HepG2 (cell line): ENCODE data around the gene SDK1. TPM values are rescaled to one million over a fixed set of nuclear protein-coding genes. Genes with fewer than 3 reads are reported as not detected.

ENCODE experiments used
- ATAC-seq: fragments of 200-7000 bp; cut with Tn5 transposase; 3 replicates; pipeline ENCODE4 v1.9.1; 2020; ENCODE audit warnings: mild to moderate bottlenecking, moderate library complexity
- BruUV-seq: library from RNA; stranded (reverse); fragments of 400-500 nt; replicated peaks from 2 replicates; lab custom pipeline; 2021; lab: Mats Ljungman, UMichigan
- CTCF ChIA-PET: fragments of 300-600 bp; formaldehyde crosslinking; extraction: SDS; loops from one replicate; lab custom pipeline; 2021; ENCODE audit warnings: low total read pairs, inconsistent platforms, low intra/inter-chr PET ratio; lab: Yijun Ruan, JAX
- POLR2A ChIA-PET: fragments of 350-600 bp; sonication (Branson Sonifier 250); formaldehyde crosslinking; loops from one replicate; lab custom pipeline; 2020; ENCODE audit warnings: antibody characterized with exemption, inconsistent platforms; lab: Yijun Ruan, JAX
- DNase-seq: peaks from one replicate; pipeline ENCODE4 v3.0.0-alpha.2; 2015; ENCODE audit warnings: low spot score
- FAIRE-seq: peaks from 3 replicates; lab custom pipeline; 2011; peaks lifted over from hg19 to GRCh38; lab: Jason Lieb, UNC
- H2AFZ ChIP-seq: one replicate; pipeline ENCODE4 v1.6.1; 2011; ENCODE audit warnings: low read length, inconsistent platforms
- H3K27ac ChIP-seq: fragments of 300-600 bp; 3 replicates; pipeline ENCODE4 v1.8.0; 2011; ENCODE audit warnings: mixed run types, mild to moderate bottlenecking, mixed read lengths, low read length, inconsistent platforms; ENCODE audit not compliant: insufficient read depth; ENCODE audit errors: extremely low read length
- H3K27me3 ChIP-seq, 2 experiments: fragments of 200-600 bp in 1 of 2; 2 replicates in 1 of 2; 3 replicates in 1 of 2; pipeline versions ENCODE4 v1.6.0 to v1.8.0; 2011; ENCODE audit warnings: low read length in 2 of 2, mild to moderate bottlenecking in 2 of 2, moderate library complexity in 2 of 2, inconsistent platforms in 1 of 2; ENCODE audit not compliant: insufficient read depth in 2 of 2, control insufficient read depth in 1 of 2
- H3K36me3 ChIP-seq, 2 experiments: fragments of 200-600 bp in 1 of 2; replicated peaks in 1 of 2; 2 replicates in 1 of 2; 3 replicates in 1 of 2; pipeline versions ENCODE4 v1.5.1 to v1.8.0; 2011; ENCODE audit warnings: low read length in 2 of 2, inconsistent platforms in 1 of 2; ENCODE audit not compliant: insufficient read depth in 2 of 2, control insufficient read depth in 1 of 2
- H3K4me1 ChIP-seq: 2 replicates; pipeline ENCODE4 v1.5.1; 2012; ENCODE audit warnings: low read length, inconsistent platforms; ENCODE audit not compliant: insufficient read depth
- H3K4me2 ChIP-seq: 2 replicates; pipeline ENCODE4 v1.6.0; 2011; ENCODE audit warnings: low read depth, low read length, inconsistent platforms
- H3K4me3 ChIP-seq, 3 experiments: fragments of 200-600 bp in 1 of 3; sonication (generic), shearing (Covaris generic) in 1 of 3; replicated peaks in 1 of 3; 2 replicates each; pipeline ENCODE4 v1.5.1; 2011 to 2016; ENCODE audit warnings: low read length in 3 of 3, inconsistent platforms in 2 of 3, low read depth in 2 of 3, mild to moderate bottlenecking in 2 of 3, control low read depth in 1 of 3, mixed read lengths in 1 of 3; ENCODE audit not compliant: insufficient read depth in 1 of 3
- H3K79me2 ChIP-seq: one replicate; pipeline ENCODE4 v1.6.1; 2011; ENCODE audit warnings: low read length, inconsistent platforms; ENCODE audit not compliant: insufficient read depth
- H3K9ac ChIP-seq: 2 replicates; pipeline ENCODE4 v1.6.0; 2011; ENCODE audit warnings: mild to moderate bottlenecking, low read depth, low read length, inconsistent platforms; ENCODE audit not compliant: insufficient read depth
- H3K9me3 ChIP-seq: 2 replicates; pipeline ENCODE4 v1.5.1; 2012; ENCODE audit warnings: mild to moderate bottlenecking, low read length
- H4K20me1 ChIP-seq: 2 replicates; pipeline ENCODE4 v1.6.0; 2011; ENCODE audit warnings: inconsistent platforms, mild to moderate bottlenecking, low read length, moderate library complexity; ENCODE audit not compliant: insufficient read depth
- ATF7-NPFF ChIP-seq: sonication (generic); formaldehyde crosslinking; IDR thresholded peaks from 2 replicates; pipeline ENCODE4 v1.8.1; 2023; ENCODE audit warnings: mild to moderate bottlenecking, low read depth, missing genetic modification reagents, moderate library complexity
- KAT7 ChIP-seq: IDR thresholded peaks from 2 replicates; pipeline ENCODE4 v1.6.1; 2018; ENCODE audit warnings: borderline replicate concordance, missing compliant biosample characterization
- MEF2D ChIP-seq: sonication (generic); formaldehyde crosslinking; IDR thresholded peaks from 2 replicates; pipeline ENCODE4 v1.5.1; 2020; ENCODE audit warnings: mild to moderate bottlenecking, missing genetic modification reagents
- MLLT10 ChIP-seq: sonication (generic); formaldehyde crosslinking; IDR thresholded peaks from 2 replicates; pipeline ENCODE4 v1.4.0; 2020; ENCODE audit warnings: missing genetic modification reagents
- MXD4 ChIP-seq: IDR thresholded peaks from 2 replicates; pipeline ENCODE4 v1.6.1; 2016; ENCODE audit warnings: mild to moderate bottlenecking, missing biosample characterization, missing genetic modification reagents
- PHF8 ChIP-seq: sonication (generic); formaldehyde crosslinking; IDR thresholded peaks from 2 replicates; pipeline ENCODE4 v1.5.0; 2020; ENCODE audit warnings: missing genetic modification reagents
- SMARCC2 ChIP-seq: fragments of 450-650 bp; IDR thresholded peaks from 2 replicates; pipeline ENCODE4 v1.6.1; 2017; ENCODE audit warnings: antibody characterized with exemption, mild to moderate bottlenecking
- SUZ12 ChIP-seq: fragments of 150-350 bp; IDR thresholded peaks from 2 replicates; pipeline ENCODE4 v1.6.1; 2014; ENCODE audit warnings: low read depth, low read length
- ZFP1 ChIP-seq: IDR thresholded peaks from 2 replicates; pipeline ENCODE4 v1.6.1; 2016
- ZNF331 ChIP-seq: sonication (generic); formaldehyde crosslinking; IDR thresholded peaks from 2 replicates; pipeline ENCODE4 v1.4.0; 2020; ENCODE audit warnings: missing genetic modification reagents
- ZNF607 ChIP-seq: sonication (generic); formaldehyde crosslinking; IDR thresholded peaks from 2 replicates; pipeline ENCODE4 v1.5.1; 2020; ENCODE audit warnings: missing genetic modification reagents, mild to moderate bottlenecking, borderline replicate concordance
- ZNF720 ChIP-seq: sonication (generic); formaldehyde crosslinking; IDR thresholded peaks from 2 replicates; pipeline ENCODE4 v1.4.0; 2020; ENCODE audit warnings: missing genetic modification reagents
- WGBS: methylation state at CpG from one replicate; pipeline ENCODE4 v1.1.6; 2017; ENCODE audit warnings: low lambda C conversion rate; 5-methylcytosine and 5-hydroxymethylcytosine counted together
- in situ Hi-C: cut with HindIII; loops from 2 replicates; pipeline ENCODE4 v1.10.0; 2017; ENCODE audit warnings: low pct_unique_long_range_greater_than_20kb; ENCODE audit not compliant: extremely low pct_ligation_motif_present
- intact Hi-C: fragments of 100-400 bp; cut with micrococcal nuclease; formaldehyde crosslinking; loops from one replicate; pipeline ENCODE4 v1.10.0; 2022; ENCODE audit not compliant: unreplicated experiment
- polyA plus RNA-seq, 8 experiments: library from polyadenylated mRNA; depleted of rRNA in 3 of 8; stranded (reverse) in 7 of 8; unstranded in 1 of 8; fragments of >200 nt; fragmentation: Illumina TruSeq in 4 of 8; extraction: Trizol in 4 of 8; gene quantifications; 2 replicates each; pipeline versions ENCODE4 v1.2.1 to v1.2.3, GENCODE V29; 2011 to 2016; ENCODE audit warnings: low read depth in 4 of 8, missing spikeins in 1 of 8, mixed read lengths in 1 of 8; ENCODE audit not compliant: insufficient read depth in 1 of 8
- total RNA-seq, 5 experiments: library from RNA; depleted of rRNA; stranded (reverse); fragments of >200 nt; fragmentation: Illumina TruSeq; extraction: Trizol; gene quantifications; 2 replicates each; pipeline ENCODE4 v1.2.3, GENCODE V29; 2016; ENCODE audit warnings: low read depth in 1 of 5
- TF ChIP-seq, protein P1 (sequence below): IDR thresholded peaks from 2 replicates; pipeline ENCODE4 v1.6.1; 2016; ENCODE audit warnings: mild to moderate bottlenecking, missing biosample characterization, missing genetic modification reagents
- TF ChIP-seq, protein P2 (sequence below): sonication (generic); formaldehyde crosslinking; IDR thresholded peaks from 2 replicates; pipeline ENCODE4 v1.4.0; 2020; ENCODE audit warnings: missing genetic modification reagents, borderline replicate concordance
- TF ChIP-seq, protein P3 (sequence below), 2 experiments: fragments of 450-650 bp in 1 of 2; sonication (generic) in 1 of 2; formaldehyde crosslinking in 1 of 2; IDR thresholded peaks; 2 replicates each; pipeline versions ENCODE4 v1.6.1 to v1.8.0; 2016 to 2022; ENCODE audit warnings: antibody characterized with exemption in 1 of 2, mild to moderate bottlenecking in 1 of 2, missing genetic modification reagents in 1 of 2

Gene SDK1
- total and polyA plus RNA-seq, 2 of the 13 experiments (the other 11 are each of a cell fraction or from before 2014, with no cell fraction given) = 0.35 to 2.4 TPM

DNA sequence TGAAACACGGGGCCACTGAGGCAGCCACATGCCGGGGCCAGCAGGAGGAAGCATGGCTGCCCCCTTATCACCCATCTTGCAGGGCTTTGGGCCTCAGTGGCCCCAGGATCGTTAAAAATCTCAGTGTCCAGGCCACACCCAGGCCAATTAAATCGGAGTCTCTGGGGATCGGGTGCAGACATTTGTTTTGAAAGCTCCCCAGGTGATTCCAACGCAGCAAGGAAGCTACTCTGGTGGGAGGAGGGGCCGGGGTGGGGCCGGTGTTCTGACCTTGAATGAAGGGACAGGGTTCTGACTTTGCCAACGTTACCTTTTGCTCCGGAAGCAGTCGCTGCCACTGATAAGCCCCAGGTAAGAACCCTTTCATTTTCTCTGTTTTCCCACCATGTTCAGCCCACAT lies 968.7 kb downstream of the SDK1 start (continued):
- TF ChIP-seq, protein P1, sequence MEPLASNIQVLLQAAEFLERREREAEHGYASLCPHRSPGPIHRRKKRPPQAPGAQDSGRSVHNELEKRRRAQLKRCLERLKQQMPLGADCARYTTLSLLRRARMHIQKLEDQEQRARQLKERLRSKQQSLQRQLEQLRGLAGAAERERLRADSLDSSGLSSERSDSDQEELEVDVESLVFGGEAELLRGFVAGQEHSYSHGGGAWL (CRISPR knock-in tag) = no peak
- TF ChIP-seq ZNF331 (CRISPR knock-in tag) (no peak), MEF2D (CRISPR knock-in tag) (no peak), ATF7-NPFF (CRISPR knock-in tag) (no peak), ZFP1 (CRISPR knock-in tag) (no peak), SUZ12 (no peak), ZNF607 (CRISPR knock-in tag) (no peak), ZNF720 (CRISPR knock-in tag) (no peak)
- TF ChIP-seq, protein P2, sequence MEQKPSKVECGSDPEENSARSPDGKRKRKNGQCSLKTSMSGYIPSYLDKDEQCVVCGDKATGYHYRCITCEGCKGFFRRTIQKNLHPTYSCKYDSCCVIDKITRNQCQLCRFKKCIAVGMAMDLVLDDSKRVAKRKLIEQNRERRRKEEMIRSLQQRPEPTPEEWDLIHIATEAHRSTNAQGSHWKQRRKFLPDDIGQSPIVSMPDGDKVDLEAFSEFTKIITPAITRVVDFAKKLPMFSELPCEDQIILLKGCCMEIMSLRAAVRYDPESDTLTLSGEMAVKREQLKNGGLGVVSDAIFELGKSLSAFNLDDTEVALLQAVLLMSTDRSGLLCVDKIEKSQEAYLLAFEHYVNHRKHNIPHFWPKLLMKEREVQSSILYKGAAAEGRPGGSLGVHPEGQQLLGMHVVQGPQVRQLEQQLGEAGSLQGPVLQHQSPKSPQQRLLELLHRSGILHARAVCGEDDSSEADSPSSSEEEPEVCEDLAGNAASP (CRISPR knock-in tag) = no peak
- TF ChIP-seq, all 625 proteins: peak for 0

DNA sequence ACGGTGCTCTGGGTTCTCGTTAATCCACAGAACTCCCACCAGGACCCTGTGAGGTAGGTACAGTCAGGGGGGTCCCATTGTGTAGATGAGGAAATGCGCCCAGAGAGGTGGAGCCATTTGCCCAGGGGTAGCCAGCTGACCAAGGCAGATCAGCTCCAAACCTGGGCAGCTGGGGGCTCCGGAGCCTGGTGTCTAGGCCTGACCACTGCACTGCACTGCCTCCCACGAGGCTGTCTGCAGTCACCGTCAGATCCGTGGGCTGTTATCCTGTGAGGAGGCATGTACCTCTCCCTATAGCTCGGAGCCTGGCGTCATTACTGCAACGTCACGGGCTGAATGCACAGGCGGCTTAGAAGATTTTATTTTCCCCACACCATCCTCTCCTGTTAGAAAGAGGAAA lies 969.2 kb downstream of the SDK1 start:
- Histone ChIP-seq H2AFZ (no peak overlapping the region), H3K9ac (no peak overlapping the region), H3K4me2 (no peak overlapping the region), H3K9me3 (no peaks in the 10 kb centered on the region), H3K27me3 (no peaks in the 10 kb centered on the region), H3K4me1 (no peaks in the 10 kb centered on the region), H3K4me3 (no peak overlapping the region), H3K36me3 (no peaks in the 10 kb centered on the region), H4K20me1 (no peaks in the 10 kb centered on the region), H3K79me2 (no peaks in the 10 kb centered on the region), H3K27ac (no peak overlapping the region)
- POLR2A ChIA-PET = no interaction called here
- DNase-seq (no peak), ATAC-seq (no peak), FAIRE-seq (no peak)
- no TSS peak for BruUV-seq
- 82% methylated on average over 8 of the region's 12 CpGs for WGBS
- intact Hi-C loops (no loop called here), in situ Hi-C loops (no loop called here)
- CTCF ChIA-PET = no interaction called here
- TF ChIP-seq ATF7-NPFF (CRISPR knock-in tag) (no peak), SMARCC2 (no peak), MXD4 (CRISPR knock-in tag) (no peak), KAT7 (no peak), PHF8 (CRISPR knock-in tag) (no peak), MLLT10 (no peak)
- TF ChIP-seq, protein P3, sequence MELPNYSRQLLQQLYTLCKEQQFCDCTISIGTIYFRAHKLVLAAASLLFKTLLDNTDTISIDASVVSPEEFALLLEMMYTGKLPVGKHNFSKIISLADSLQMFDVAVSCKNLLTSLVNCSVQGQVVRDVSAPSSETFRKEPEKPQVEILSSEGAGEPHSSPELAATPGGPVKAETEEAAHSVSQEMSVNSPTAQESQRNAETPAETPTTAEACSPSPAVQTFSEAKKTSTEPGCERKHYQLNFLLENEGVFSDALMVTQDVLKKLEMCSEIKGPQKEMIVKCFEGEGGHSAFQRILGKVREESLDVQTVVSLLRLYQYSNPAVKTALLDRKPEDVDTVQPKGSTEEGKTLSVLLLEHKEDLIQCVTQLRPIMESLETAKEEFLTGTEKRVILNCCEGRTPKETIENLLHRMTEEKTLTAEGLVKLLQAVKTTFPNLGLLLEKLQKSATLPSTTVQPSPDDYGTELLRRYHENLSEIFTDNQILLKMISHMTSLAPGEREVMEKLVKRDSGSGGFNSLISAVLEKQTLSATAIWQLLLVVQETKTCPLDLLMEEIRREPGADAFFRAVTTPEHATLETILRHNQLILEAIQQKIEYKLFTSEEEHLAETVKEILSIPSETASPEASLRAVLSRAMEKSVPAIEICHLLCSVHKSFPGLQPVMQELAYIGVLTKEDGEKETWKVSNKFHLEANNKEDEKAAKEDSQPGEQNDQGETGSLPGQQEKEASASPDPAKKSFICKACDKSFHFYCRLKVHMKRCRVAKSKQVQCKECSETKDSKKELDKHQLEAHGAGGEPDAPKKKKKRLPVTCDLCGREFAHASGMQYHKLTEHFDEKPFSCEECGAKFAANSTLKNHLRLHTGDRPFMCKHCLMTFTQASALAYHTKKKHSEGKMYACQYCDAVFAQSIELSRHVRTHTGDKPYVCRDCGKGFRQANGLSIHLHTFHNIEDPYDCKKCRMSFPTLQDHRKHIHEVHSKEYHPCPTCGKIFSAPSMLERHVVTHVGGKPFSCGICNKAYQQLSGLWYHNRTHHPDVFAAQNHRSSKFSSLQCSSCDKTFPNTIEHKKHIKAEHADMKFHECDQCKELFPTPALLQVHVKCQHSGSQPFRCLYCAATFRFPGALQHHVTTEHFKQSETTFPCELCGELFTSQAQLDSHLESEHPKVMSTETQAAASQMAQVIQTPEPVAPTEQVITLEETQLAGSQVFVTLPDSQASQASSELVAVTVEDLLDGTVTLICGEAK (IDR thresholded peaks at IDR 0.05) = no peak
- TF ChIP-seq, protein P3 (CRISPR knock-in tag; IDR thresholded peaks at IDR 0.05) = no peak
